HUDEP-2 (cell line): ENCODE results near the gene PSMC3.

Source experiments
- DNase-seq, 76 experiments: peaks; one replicate each; lab custom pipeline; 2025; ENCODE audit not compliant: unreplicated experiment in 76 of 76; lab: John Stamatoyannopoulos, UW

PSMC3 gene

DNA sequence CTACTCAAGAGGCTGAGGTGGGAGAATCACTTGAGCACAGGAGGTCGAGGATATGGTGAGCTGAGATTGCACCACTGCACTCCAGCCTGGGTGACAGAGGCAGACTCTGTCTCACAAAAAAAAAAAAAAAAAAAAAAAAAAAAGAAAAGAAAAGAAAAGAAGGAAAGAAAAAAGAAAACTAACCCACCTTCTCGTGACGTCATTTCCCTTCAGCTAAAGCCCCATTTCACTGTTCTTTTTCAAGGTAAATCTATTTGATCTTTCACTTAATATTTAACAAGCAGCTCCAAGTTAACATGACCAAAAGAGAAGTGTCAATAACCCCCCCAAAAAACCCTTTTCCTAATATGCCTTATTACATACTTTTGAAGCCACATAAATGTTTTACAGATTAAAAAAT is 17.6 kb upstream of the PSMC3 start:
- no peak for DNase-seq

- DNase-seq = no peak
Measured at GRCh38 chr11:47443028-47443700, 16.9 kb upstream of the PSMC3 start.

DNA sequence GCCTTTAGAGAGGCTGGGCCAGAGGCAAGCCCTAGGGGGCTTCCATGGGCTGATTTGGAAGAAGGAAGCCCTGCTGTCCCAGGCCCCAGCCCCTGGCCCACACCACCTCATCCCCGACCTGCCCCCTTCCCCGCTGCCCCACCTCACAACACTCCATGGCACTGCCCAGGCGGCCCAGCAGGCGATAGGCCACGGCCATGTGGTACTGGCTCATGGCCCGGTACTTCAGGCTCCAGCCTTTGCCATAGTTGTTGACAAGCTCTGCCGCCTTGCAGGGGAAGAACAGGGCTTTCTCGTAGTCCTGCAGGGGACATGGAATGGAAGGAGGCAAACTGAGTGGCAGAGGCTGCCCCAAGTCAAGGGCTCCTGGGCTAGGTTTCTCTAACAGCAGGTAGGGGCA is 16.3 kb upstream of the PSMC3 start:
- no peak for DNase-seq

- no peak for DNase-seq
Measured at GRCh38 chr11:47441421-47441820, 15.2 kb upstream of the PSMC3 start.

DNA sequence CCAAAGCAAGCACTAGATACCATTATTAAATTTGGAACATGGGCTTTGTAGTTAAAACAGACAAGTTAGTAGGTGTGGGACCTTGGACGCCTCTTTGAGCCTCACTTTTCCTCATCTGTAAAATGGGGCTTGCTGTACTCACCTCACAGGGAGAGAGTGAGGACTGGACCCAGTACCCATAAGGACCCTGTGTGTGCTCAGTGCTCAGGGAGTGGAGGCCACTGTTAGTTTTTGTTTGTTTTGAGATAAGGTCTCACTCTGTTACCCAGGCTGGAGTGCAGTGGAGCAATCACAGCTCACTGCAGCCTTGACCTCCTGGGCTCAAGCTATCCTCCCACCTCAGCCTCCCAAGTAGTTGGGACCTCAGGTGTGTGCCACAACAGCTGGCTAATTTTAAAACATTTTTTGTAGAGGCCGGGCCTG is 13.8 kb upstream of the PSMC3 start:
- no peak for DNase-seq

DNA sequence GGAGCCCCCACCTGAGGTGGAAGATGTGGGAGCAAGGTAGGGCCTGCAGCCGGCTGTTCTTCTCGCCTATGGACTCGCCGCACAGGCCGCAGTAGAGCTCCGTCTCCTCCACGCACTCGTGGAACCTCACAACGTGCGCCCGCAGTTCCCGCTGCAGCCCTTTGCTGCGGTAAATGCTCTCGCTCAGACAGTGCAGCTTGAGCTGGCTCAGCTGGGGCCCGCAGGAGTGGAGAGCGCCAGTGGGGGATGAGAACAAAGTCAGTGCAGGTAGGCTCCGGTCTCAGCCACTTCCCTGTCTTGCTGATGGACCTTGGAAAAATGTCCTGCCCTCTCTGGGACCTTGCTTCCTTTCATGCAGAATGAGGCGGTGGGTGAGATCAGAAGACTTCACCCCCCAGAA is 12.5 kb upstream of the PSMC3 start:
- no peak for DNase-seq

DNA sequence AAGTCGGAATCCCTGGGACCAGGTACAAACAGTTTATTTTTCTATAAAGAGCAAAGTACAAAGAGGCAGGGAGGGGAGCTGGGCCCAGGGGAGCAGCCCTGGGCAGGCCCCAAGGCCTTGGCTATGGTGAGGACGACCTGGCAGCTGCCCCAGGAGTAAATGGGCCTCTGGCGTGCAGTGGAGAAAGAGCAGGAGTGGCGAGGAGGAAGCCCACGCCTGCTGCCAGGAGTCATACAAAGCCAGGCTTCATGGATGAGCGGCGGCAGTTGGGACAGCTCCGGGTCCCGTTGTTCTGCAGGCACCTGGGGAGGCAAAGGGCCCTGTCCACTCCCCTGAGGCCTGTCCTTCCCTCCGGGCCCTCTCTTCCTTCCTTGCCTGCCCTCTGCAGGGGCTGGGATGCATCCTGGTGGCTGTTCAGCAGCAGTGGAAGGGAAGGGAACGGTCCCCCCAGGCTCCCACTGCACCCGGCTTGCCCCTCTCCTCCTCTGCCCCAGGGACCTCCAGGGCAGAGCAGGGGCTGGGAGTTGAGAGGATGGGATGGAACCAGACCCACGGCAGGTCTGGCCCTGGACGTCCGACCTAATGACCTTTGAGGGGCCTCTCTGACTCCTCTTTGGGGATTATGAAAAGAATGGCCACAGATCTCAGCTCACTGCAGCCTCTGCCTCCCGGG is 11.6 kb upstream of the PSMC3 start:
- no peak for DNase-seq

DNA sequence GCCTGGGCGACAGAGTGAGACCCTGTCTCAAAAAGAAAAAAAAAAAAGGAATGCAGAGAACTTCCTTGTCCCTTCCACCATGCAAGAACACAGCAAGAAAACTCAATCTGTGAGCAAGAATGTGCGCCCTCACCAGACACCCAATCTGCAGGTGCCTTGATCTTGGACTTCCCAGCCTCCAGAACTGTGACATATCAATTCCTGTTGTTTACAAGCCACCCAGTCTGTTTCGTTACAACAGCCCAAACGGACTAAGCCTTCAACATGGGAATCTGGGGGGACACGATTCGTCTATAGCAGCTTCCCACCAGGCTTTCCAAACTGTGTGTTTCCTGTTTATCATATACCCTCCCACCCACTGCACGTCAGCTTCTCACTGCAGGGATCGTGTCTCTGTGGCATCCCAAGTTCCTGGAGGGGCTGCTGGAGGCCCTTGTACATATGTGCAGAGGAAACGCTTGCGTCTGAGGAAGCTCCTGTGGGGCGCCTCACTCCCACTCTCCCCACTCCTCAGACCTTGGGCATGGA is 11.0 kb upstream of the PSMC3 start:
- no peak for DNase-seq

DNA sequence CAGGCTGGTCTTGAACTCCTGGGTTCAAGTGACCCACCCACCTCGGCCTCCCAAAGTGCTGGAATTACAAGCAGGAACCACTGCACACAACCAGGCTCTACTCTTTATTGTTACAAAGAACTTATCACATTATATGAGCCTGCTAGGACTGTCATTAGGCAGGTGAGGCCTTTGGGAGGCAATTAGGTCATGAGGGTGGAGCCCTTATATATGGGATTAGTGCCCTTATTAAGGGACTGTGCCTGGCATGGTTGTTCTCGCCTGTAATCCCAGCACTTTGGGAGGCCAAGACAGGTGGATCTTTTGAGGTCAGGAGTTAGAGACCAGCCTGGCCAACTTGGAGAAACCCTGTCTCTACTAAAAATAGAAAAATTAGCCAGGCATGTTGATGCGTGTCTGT is 10.5 kb upstream of the PSMC3 start:
- DNase-seq = no peak

GRCh38 chr11:47435687-47436086 is 9.4 kb upstream of the PSMC3 start:
- no peak for DNase-seq

DNA sequence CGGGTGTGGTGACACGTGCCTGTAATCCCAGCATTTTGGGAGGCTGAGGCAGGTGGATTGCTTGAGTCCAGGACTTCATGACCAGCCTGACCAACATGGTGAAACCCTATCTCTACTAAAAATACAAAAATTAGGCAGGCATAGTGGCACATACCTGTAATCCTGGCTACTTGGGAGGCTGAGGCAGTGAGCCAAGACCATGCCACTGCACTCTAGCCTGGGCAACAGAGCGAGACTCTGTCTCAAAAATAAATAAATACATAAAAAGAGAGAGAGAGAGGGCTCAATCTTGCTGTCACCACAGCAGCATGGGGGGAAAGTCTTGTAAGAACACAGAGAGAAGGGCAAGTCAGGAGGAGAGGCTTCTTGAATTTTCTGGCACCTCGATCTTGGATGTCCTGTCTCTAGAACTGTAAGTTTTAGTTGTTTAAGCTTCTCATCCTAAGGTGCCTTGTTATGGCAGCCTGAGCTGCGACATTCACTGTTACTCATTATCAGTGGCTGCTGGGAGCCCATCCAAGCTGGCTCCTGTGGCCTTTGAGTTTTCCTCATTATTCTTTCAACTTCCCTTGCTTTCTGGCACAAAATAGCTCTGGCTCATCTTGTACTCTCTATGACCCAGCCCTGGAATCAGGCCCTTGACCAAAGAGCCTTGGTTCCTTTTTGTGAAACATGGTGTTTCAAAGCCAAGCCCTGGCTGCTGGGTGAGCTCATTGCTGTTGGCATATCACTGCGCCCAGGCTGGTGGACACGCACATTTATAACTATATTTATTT is 8.0 kb upstream of the PSMC3 start:
- DNase-seq = no peak

GRCh38 chr11:47433157-47433556 is 6.9 kb upstream of the PSMC3 start:
- no peak for DNase-seq

DNA sequence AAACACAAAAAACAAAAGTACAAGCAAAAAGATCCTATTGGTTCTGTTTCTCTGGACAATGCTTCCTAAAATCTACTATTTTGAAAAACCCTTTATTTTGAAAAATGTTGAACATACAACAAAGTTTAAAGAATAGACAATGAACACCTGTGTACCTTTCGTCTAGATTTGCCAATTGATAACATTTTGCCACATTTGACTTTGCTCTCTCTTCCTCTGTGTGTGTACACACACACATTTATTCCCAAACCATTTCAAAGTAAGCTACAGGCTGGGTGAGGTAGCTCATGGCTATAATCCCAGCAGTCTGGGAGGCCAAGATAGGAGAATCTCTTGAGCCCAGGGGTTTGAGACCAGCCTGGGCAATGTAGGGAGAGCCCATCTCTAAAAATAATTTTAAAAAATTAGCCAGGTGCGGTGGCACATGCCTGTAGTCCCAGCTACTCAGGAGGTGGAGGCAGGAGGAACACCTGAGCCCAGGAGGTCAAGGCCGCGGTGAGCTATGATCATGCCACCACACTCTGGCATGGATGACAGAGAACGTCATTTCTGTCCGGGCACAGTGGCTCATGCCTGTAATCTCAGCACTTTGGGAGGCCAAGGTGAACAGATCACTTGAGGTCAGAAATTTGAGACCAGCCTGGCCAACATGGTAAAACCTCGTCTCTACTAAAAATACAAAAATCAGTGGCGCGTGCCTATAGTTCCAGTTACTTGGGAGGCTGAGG is 5.3 kb upstream of the PSMC3 start:
- DNase-seq = peak in 1 of 76 experiments; percentile 9

DNA sequence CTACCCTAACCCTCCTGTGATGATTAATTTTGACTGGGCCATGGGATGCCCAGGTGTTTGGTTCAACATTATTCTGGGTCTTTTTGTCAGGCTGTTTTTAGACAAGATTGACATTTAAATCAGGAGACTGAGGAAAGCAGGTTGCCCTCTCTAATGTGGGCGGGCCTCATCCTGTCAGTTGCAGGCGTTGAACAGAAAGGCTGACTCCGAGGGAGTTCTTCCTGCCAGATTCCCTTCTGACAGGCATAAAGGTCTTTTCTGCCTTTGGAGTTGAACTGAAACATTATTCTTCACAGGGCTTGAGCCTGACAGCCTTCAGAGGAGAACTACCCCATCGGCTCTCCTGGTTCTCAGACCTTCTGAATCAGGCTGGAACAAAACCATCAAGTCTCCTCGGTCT is 4.3 kb upstream of the PSMC3 start:
- no peak for DNase-seq

DNA sequence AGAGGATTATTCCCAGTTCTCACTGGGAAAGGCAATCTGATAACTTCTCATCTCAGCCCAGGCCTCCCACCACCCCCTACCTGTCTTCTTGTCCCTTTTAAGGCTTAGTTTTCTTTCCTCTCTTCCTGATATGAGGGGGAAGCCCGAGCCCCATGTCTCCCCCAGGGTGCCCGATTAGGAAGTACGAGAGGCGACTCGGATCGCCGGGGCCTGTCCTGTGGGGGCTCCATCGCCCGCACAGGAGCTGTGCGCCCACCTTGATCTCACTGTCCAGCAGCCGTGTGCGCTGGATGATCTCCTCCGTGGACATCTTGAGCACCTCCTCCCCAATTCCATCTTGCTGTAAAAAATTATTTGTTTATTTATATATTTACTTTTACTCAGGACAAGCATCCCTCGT is 628 bp downstream of the PSMC3 start:
- DNase-seq = no peak

DNA sequence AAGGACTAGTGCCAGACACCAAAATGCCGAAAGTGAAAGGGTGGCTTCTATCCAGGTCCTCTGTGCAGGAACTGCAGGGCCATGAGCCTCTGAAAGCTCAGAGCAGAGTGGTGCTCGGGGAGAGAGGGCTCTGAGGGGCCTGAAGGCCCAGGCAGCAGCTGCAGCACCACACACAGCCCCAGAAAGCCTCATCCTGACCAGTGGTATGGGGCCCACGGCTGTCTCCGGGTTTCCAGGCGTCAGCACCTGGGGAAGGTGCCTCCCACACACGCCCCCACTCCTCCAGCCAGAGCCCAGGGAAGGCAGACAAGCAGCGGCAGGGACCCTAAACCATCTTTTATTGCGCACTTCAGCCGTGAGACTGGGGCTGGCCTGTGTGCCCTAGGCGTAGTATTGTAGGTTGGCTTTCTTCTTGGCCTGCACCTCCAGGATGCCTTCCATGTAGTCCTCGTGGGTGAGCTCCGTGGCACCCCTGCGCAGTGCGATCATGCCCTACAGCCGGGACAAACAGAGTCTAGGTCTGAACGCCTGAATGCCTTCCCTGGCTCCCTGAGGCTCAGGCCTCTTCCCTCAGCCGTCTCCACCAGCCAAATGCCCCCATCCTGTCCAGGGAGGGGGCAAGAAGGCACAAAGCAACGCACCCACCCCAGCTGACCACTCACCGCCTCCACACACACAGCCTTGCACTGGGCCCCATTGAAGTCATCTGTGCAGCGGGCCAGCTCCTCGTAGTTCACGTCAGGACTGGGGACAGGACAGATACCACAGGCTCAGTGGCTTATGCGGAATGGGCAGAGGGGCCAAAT is 7.6 kb downstream of the PSMC3 start:
- no peak for DNase-seq

DNA sequence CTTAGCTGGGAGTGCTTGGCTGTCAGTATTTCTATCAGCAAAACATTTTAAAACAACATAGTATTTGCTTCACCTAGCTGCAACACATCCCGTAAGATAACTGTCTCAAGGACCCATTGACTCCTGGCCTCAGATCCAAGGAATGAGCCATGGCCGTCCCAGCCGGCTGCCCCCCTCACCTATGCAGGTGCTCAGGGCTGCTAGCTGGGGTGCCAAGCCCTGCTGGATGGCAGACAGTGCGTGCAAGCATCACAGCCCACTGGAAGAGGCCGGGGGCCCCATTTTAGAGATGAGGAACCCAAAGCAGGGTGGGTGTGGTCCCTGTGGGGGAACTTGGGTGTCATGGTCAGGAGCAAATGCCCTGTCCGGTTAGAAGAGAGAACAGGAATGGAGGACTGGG is 8.5 kb downstream of the PSMC3 start:
- DNase-seq = no peak

- no peak for DNase-seq
Measured at GRCh38 chr11:47415949-47416472, 10.2 kb downstream of the PSMC3 start.

DNA sequence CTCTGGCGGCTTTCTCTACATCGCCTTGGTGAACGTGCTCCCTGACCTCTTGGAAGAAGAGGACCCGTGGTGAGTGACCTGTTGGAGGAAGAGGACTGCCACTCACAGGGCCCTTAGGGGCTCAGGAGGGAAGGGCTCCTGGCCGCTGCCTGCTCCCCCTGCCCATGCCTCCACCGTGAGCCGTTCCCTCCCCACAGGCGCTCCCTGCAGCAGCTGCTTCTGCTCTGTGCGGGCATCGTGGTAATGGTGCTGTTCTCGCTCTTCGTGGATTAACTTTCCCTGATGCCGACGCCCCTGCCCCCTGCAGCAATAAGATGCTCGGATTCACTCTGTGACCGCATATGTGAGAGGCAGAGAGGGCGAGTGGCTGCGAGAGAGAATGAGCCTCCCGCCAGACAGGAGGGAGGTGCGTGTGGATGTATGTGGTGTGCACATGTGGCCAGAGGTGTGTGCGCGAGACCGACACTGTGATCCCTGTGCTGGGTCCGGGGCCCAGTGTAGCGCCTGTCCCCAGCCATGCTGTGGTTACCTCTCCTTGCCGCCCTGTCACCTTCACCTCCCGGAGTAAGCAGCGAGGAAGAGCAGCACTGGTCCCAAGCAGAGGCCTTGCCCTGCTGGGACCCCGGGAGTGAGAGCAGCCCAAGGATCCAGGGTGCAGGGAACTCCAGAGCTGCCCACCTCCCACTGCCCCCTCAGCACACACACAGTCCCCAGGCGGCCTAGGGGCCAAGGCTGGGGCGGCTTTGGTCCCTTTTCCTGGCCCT is 11.0 kb downstream of the PSMC3 start:
- DNase-seq = no peak
